Activated CD8-positive, alpha-beta memory T cell treated with anti-CD3 and anti-CD28 coated beads, Interleukin-2, amount 50 U/mL, for 1 hour (primary cell): Measurements from ENCODE around the gene ADI1.
"Not testable (repeated sequence)": the region's sequence is repeated elsewhere in the genome, so short reads cannot be mapped to it uniquely, and the experiment has no call there.

ENCODE experiments used
- DNase-seq: peaks from one replicate; pipeline ENCODE4 v3.0.0-alpha.2; 2020; ENCODE audit errors: extremely low read depth

The ADI1 gene

GRCh38 chr2:3493615-3494007, 25.7 kb downstream of the ADI1 start:
- DNase-seq = no peak

- DNase-seq = no peak
Measured at GRCh38 chr2:3492951-3493614, 26.2 kb downstream of the ADI1 start.

- not testable (repeated sequence) for DNase-seq
Measured at GRCh38 chr2:3492475-3492787, 26.9 kb downstream of the ADI1 start.

GRCh38 chr2:3491716-3492474, 27.4 kb downstream of the ADI1 start:
- no peak for DNase-seq

GRCh38 chr2:3491306-3491705, 28.0 kb downstream of the ADI1 start:
- no peak for DNase-seq

GRCh38 chr2:3490191-3491170, 28.9 kb downstream of the ADI1 start:
- DNase-seq = no peak

GRCh38 chr2:3489764-3490115, 29.6 kb downstream of the ADI1 start:
- DNase-seq = no peak

- no peak for DNase-seq
Measured at GRCh38 chr2:3488855-3489763, 30.2 kb downstream of the ADI1 start.

- no peak for DNase-seq
Measured at GRCh38 chr2:3488061-3488531, 31.2 kb downstream of the ADI1 start.

GRCh38 chr2:3487432-3487831, 31.9 kb downstream of the ADI1 start:
- DNase-seq = no peak

- no peak for DNase-seq
Measured at GRCh38 chr2:3487028-3487425, 32.3 kb downstream of the ADI1 start.

- DNase-seq = no peak
Measured at GRCh38 chr2:3486047-3487027, 33.0 kb downstream of the ADI1 start.

- DNase-seq = no peak
Measured at GRCh38 chr2:3485166-3485565, 34.2 kb downstream of the ADI1 start.

GRCh38 chr2:3483986-3484960, 35.1 kb downstream of the ADI1 start:
- DNase-seq = no peak

GRCh38 chr2:3483227-3483985, 35.9 kb downstream of the ADI1 start:
- no peak for DNase-seq

- DNase-seq = no peak
Measured at GRCh38 chr2:3482363-3482821, 36.9 kb downstream of the ADI1 start.

- DNase-seq = no peak
Measured at GRCh38 chr2:3481736-3482362, 37.5 kb downstream of the ADI1 start.

GRCh38 chr2:3481011-3481400, 38.3 kb downstream of the ADI1 start:
- no peak for DNase-seq
